HepG2 (cell line): ENCODE measurements around the gene PYCR2. TPM values are rescaled to one million over a fixed set of nuclear protein-coding genes. Genes with fewer than 3 reads are reported as not detected.
A peak's percentile ranks its signal among the peaks of the same experiment; 100 is the strongest.

Source experiments
- AKNA ChIP-seq: sonication (generic); formaldehyde crosslinking; IDR thresholded peaks from 2 replicates; pipeline ENCODE4 v1.4.0; 2020; ENCODE audit warnings: missing genetic modification reagents, borderline replicate concordance
- FOSL2 ChIP-seq: sonication (generic); formaldehyde crosslinking; IDR thresholded peaks from 2 replicates; pipeline ENCODE4 v1.4.0; 2020; ENCODE audit warnings: missing genetic modification reagents
- HNRNPUL1 ChIP-seq: fragments of 200-400 bp; formaldehyde crosslinking; IDR thresholded peaks from 2 replicates; pipeline ENCODE4 v1.6.1; 2017; ENCODE audit warnings: low read depth, mild to moderate bottlenecking, low read length, moderate library complexity
- KDM3A ChIP-seq: IDR thresholded peaks from 2 replicates; pipeline ENCODE4 v1.6.1; 2018; ENCODE audit warnings: low read depth, missing compliant biosample characterization
- MTERF4 ChIP-seq: sonication (generic); formaldehyde crosslinking; IDR thresholded peaks from 2 replicates; pipeline ENCODE4 v1.8.0; 2023; ENCODE audit warnings: mild to moderate bottlenecking, missing genetic modification reagents
- NFYC ChIP-seq: IDR thresholded peaks from 2 replicates; pipeline ENCODE4 v1.6.1; 2016; ENCODE audit warnings: missing genetic modification reagents, missing compliant biosample characterization
- ZBTB10 ChIP-seq: sonication (generic); formaldehyde crosslinking; IDR thresholded peaks from 2 replicates; pipeline ENCODE4 v1.4.0; 2020; ENCODE audit warnings: missing genetic modification reagents, borderline replicate concordance
- ZC3H13 ChIP-seq: sonication (generic); formaldehyde crosslinking; IDR thresholded peaks from 2 replicates; pipeline ENCODE4 v1.8.1; 2023; ENCODE audit warnings: mild to moderate bottlenecking, missing genetic modification reagents, moderate library complexity
- ZHX1 ChIP-seq: sonication (generic); formaldehyde crosslinking; IDR thresholded peaks from 2 replicates; pipeline ENCODE4 v1.8.1; 2022; ENCODE audit warnings: low read depth, mild to moderate bottlenecking, missing genetic modification reagents
- ZNF30 ChIP-seq: sonication (generic); formaldehyde crosslinking; IDR thresholded peaks from 2 replicates; pipeline ENCODE4 v1.5.0; 2020; ENCODE audit warnings: mild to moderate bottlenecking, missing genetic modification reagents
- ZNF652 ChIP-seq: IDR thresholded peaks from 2 replicates; pipeline ENCODE4 v1.6.1; 2016; ENCODE audit warnings: low read depth, borderline replicate concordance
- ZNF878 ChIP-seq: sonication (generic); formaldehyde crosslinking; IDR thresholded peaks from 2 replicates; pipeline ENCODE4 v1.8.1; 2023; ENCODE audit warnings: mild to moderate bottlenecking, missing genetic modification reagents, moderate library complexity
- ZSCAN9 ChIP-seq: IDR thresholded peaks from 2 replicates; pipeline ENCODE4 v1.6.1; 2016; ENCODE audit warnings: borderline replicate concordance
- polyA plus RNA-seq, 8 experiments: library from polyadenylated mRNA; depleted of rRNA in 3 of 8; stranded (reverse) in 7 of 8; unstranded in 1 of 8; fragments of >200 nt; fragmentation: Illumina TruSeq in 4 of 8; extraction: Trizol in 4 of 8; gene quantifications; 2 replicates each; pipeline versions ENCODE4 v1.2.1 to v1.2.3, GENCODE V29; 2011 to 2016; ENCODE audit warnings: low read depth in 4 of 8, missing spikeins in 1 of 8, mixed read lengths in 1 of 8; ENCODE audit not compliant: insufficient read depth in 1 of 8
- total RNA-seq, 5 experiments: library from RNA; depleted of rRNA; stranded (reverse); fragments of >200 nt; fragmentation: Illumina TruSeq; extraction: Trizol; gene quantifications; 2 replicates each; pipeline ENCODE4 v1.2.3, GENCODE V29; 2016; ENCODE audit warnings: low read depth in 1 of 5

PYCR2 gene
- total and polyA plus RNA-seq, 2 of the 13 experiments (the other 11 are each of a cell fraction or from before 2014, with no cell fraction given) = 47.2 to 47.8 TPM

- TF ChIP-seq ZSCAN9 (CRISPR knock-in tag) = peak; percentile 89
- TF ChIP-seq MTERF4 = peak; percentile 60; the same call in 1 of the 2 replicates
- TF ChIP-seq KDM3A = peak; percentile 35; the same call in 1 of the 2 replicates
- TF ChIP-seq AKNA = no peak
- peak; percentile 92 for TF ChIP-seq NFYC (CRISPR knock-in tag)
- no peak for TF ChIP-seq ZNF30 (CRISPR knock-in tag)
- TF ChIP-seq HNRNPUL1 = 0 out of 2 replicates have a peak, but pooled peaks have one; percentile 14
- peak; percentile 31 for TF ChIP-seq ZC3H13
- TF ChIP-seq FOSL2 (CRISPR knock-in tag) = peak; percentile 48; the same call in 1 of the 2 replicates
- TF ChIP-seq ZBTB10 (CRISPR knock-in tag) = no peak; the same call in 1 of the 2 replicates
- peak; percentile 85 for TF ChIP-seq ZNF878
- TF ChIP-seq ZHX1 (CRISPR knock-in tag) = no peak
- no peak for TF ChIP-seq ZNF652 (CRISPR knock-in tag)
Measured at GRCh38 chr1:225923692-225924555, at the start of gene PYCR2 (continued).
